ENCODE results near the gene MUC3A. TPM values are rescaled to one million over a fixed set of nuclear protein-coding genes. Genes with fewer than 3 reads are reported as not detected.
"Not testable (repeated sequence)": the region's sequence is repeated elsewhere in the genome, so short reads cannot be mapped to it uniquely, and the experiment has no call there.

MUC3A gene
- polyA plus RNA-seq, 1 donor from 2014 or later, result not detected

- no peak overlapping the region for H3K4me3 Mint-ChIP-seq
- H3K27me3 Mint-ChIP-seq, result peaks cover 20% of the 10 kb centered on the region
- H3K4me1 Mint-ChIP-seq, result no peaks in the 10 kb centered on the region
- no peak overlapping the region for H3K27ac Mint-ChIP-seq
- H3K36me3 Mint-ChIP-seq, result no peaks in the 10 kb centered on the region
- H3K9me3 Mint-ChIP-seq, result peaks cover 0 to 15% (median 5%) of the 10 kb centered on the region in 3 donors
These were observed 26.1 kb downstream of the MUC3A start for GRCh38 chr7:100975371-100975821.

GRCh38 chr7:100978300-100978699 lies 29.0 kb downstream of the MUC3A start:
- H3K36me3 Mint-ChIP-seq, result no peaks in the 10 kb centered on the region
- H3K4me3 Mint-ChIP-seq, result no peak overlapping the region
- no peaks in the 10 kb centered on the region for H3K4me1 Mint-ChIP-seq
- H3K27ac Mint-ChIP-seq, result no peak overlapping the region
- peaks cover 9% of the 10 kb centered on the region for H3K27me3 Mint-ChIP-seq
- H3K9me3 Mint-ChIP-seq, result peaks cover 0 to 13% (median 5%) of the 10 kb centered on the region in 3 donors

DNA sequence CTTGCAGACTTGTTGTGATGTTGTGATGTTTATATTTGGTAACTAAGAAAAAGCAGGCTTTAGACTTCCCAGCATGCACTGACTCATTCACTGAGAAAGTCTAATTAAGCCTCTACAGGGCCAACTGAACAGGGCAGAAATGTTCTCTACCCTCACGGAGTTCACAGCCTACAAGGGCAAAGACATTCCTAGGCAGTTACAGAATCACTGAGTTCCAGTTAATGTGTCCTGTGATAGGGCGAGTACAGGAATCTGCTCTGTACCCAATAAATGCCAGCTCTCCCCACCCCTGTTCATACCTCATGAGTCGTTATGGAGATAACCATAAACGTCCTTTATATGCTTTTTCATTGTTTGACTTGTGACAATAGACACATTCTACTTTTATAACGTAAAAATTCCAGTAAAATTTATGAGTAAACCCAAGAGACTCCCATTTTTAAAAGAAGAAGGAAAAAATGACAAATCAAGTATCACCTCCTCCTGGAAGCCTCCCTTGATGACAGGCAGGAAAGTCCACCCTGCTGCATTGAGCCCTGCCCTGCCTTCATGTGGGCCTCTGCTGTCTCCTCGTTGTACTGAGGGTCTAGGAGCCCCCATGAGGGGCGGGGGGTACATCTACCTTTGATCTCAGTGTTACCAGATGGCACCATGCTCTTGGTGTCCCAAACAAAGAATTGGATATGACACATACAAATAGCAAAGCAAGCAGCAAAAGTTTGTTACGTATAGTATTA lies 34.3 kb downstream of the MUC3A start:
- Mint-ChIP-seq H3K27me3 (peaks cover 11% of the 10 kb centered on the region), H3K27ac (peak overlapping the region in 1 of 3 donors; percentile 9), H3K4me1 (no peaks in the 10 kb centered on the region), H3K36me3 (no peaks in the 10 kb centered on the region), H3K9me3 (peaks cover 0 to 2% (median 0%) of the 10 kb centered on the region in 3 donors), H3K4me3 (no peak overlapping the region)

- H3K27ac Mint-ChIP-seq, H3K4me1 Mint-ChIP-seq, H3K36me3 Mint-ChIP-seq, H3K9me3 Mint-ChIP-seq, H3K4me3 Mint-ChIP-seq: not testable (repeated sequence)
- peaks cover 11% of the 10 kb centered on the region for H3K27me3 Mint-ChIP-seq
These were observed 35.0 kb downstream of the MUC3A start for GRCh38 chr7:100984241-100984918.

DNA sequence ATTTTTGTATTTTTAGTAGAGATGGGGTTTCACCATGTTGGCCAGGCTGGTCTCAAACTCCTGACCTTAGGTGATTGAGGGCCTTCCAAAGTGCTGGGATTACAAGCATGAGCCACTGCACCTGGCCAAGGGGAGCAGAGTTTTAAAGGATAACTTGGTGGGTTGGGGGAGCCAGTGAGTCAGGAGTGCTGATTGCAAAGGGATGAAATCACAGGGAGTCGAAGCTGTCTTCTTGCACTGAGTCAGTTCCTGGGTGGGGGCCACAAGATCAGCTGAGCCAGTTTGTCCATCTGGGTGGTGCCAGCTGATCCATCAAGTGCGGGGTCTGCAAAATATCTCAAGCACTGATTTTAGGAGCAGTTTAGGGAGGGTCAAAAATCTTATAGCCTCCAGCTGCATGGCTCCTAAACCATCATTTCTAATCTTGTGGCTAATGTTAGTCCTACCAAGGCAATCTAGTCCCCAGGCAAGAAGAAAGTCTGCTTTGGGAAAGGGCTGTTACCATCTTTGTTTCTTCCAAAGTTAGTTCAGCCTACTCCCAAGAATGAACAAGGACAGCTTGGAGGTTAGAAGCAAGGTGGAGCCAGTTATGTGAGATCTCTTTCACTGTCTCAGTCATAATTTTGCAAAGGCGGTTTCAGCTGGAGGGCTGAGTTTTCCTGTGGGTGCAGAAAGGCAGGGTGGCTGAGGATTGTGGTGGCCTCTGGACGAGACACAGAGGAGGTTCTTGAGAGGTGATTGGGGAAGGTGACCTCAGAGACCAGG lies 35.9 kb downstream of the MUC3A start:
- H3K36me3 Mint-ChIP-seq, H3K27ac Mint-ChIP-seq, H3K4me1 Mint-ChIP-seq, H3K4me3 Mint-ChIP-seq, H3K9me3 Mint-ChIP-seq: not testable (repeated sequence)
- H3K27me3 Mint-ChIP-seq, result peaks cover 11% of the 10 kb centered on the region

GRCh38 chr7:100991631-100992030 lies 42.3 kb downstream of the MUC3A start:
- Mint-ChIP-seq H3K27me3 (no peaks in the 10 kb centered on the region), H3K9me3 (peaks cover 0 to 3% (median 0%) of the 10 kb centered on the region in 3 donors), H3K36me3 (no peaks in the 10 kb centered on the region), H3K4me1 (no peaks in the 10 kb centered on the region), H3K4me3 (no peak overlapping the region), H3K27ac (no peak overlapping the region)

DNA sequence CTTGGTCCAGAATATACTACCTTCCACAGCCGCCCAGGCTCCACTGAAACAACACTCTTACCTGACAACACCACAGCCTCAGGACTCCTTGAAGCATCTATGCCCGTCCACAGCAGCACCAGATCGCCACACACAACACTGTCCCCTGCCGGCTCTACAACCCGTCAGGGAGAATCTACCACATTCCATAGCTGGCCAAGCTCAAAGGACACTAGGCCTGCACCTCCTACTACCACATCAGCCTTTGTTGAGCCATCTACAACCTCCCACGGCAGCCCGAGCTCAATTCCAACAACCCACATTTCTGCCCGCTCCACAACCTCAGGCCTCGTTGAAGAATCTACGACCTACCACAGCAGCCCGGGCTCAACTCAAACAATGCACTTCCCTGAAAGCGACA lies 42.9 kb downstream of the MUC3A start:
- not testable (repeated sequence) for H3K27me3 Mint-ChIP-seq, H3K36me3 Mint-ChIP-seq, H3K27ac Mint-ChIP-seq

DNA sequence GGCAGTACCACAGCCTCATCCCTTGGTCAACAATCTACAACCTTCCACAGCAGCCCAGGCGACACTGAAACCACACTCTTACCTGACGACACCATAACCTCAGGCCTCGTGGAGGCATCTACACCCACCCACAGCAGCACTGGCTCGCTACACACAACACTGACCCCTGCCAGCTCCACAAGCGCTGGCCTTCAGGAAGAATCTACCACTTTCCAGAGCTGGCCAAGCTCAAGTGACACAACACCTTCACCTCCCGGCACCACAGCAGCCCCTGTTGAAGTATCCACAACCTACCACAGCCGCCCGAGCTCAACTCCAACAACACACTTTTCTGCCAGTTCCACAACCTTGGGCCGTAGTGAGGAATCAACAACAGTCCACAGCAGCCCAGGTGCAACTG lies 45.3 kb downstream of the MUC3A start:
- not testable (repeated sequence) for H3K27ac Mint-ChIP-seq

More for the DNA sequence above, 42.9 kb downstream of the MUC3A start:
- not testable (repeated sequence) for H3K4me1 Mint-ChIP-seq, H3K9me3 Mint-ChIP-seq, H3K4me3 Mint-ChIP-seq

DNA sequence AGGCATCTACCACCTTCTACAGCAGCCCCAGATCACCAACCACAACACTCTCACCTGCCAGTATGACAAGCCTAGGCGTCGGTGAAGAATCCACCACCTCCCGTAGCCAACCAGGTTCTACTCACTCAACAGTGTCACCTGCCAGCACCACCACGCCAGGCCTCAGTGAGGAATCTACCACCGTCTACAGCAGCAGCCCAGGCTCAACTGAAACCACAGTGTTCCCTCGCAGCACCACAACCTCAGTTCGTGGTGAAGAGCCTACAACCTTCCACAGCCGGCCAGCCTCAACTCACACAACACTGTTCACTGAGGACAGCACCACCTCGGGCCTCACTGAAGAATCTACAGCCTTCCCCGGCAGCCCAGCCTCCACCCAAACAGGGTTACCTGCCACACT lies 49.2 kb downstream of the MUC3A start:
- H3K36me3 Mint-ChIP-seq, H3K4me3 Mint-ChIP-seq, H3K27me3 Mint-ChIP-seq, H3K4me1 Mint-ChIP-seq, H3K9me3 Mint-ChIP-seq, H3K27ac Mint-ChIP-seq: not testable (repeated sequence)

More for the DNA sequence above, 45.3 kb downstream of the MUC3A start:
- not testable (repeated sequence) for H3K4me1 Mint-ChIP-seq, H3K9me3 Mint-ChIP-seq, H3K27me3 Mint-ChIP-seq, H3K36me3 Mint-ChIP-seq, H3K4me3 Mint-ChIP-seq

GRCh38 chr7:100999334-100999733 lies 50.0 kb downstream of the MUC3A start:
- not testable (repeated sequence) for H3K4me1 Mint-ChIP-seq, H3K4me3 Mint-ChIP-seq, H3K36me3 Mint-ChIP-seq, H3K27me3 Mint-ChIP-seq, H3K27ac Mint-ChIP-seq, H3K9me3 Mint-ChIP-seq

- H3K27ac Mint-ChIP-seq, H3K4me1 Mint-ChIP-seq, H3K9me3 Mint-ChIP-seq, H3K36me3 Mint-ChIP-seq, H3K27me3 Mint-ChIP-seq, H3K4me3 Mint-ChIP-seq: not testable (repeated sequence)
These were observed 50.7 kb downstream of the MUC3A start for GRCh38 chr7:101000025-101000424.

DNA sequence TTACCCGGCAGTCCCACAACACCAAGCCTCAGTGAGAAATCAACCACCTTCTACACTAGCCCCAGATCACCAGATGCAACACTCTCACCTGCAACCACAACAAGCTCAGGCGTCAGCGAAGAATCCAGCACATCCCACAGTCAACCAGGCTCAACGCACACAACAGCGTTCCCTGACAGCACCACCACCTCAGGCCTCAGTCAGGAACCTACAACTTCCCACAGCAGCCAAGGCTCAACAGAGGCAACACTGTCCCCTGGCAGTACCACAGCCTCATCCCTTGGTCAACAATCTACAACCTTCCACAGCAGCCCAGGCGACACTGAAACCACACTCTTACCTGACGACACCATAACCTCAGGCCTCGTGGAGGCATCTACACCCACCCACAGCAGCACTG lies 53.0 kb downstream of the MUC3A start:
- H3K4me3 Mint-ChIP-seq, result not testable (repeated sequence)

DNA sequence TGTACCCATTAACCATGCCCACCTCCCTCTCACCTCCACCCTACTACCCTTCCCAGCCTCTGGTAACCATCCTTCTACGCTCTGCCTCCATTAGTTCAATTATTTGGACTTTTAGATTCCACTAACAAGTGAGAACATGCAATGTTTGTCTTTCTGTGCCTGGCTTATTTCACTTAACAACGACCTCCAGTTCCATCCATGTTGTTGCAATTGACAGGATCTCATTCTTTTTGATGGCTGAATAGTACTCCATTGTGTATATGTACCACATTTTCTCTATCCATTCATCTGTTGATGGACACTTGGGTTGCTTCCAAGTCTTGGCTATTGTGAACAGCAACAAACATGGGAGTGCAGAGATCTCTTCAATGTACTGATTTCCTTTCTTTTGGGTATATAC lies 58.0 kb downstream of the MUC3A start:
- H3K27ac Mint-ChIP-seq, H3K4me3 Mint-ChIP-seq: not testable (repeated sequence)

More for the DNA sequence above, 53.0 kb downstream of the MUC3A start:
- not testable (repeated sequence) for H3K27ac Mint-ChIP-seq, H3K27me3 Mint-ChIP-seq, H3K9me3 Mint-ChIP-seq, H3K36me3 Mint-ChIP-seq, H3K4me1 Mint-ChIP-seq

GRCh38 chr7:101009629-101010028 lies 60.3 kb downstream of the MUC3A start:
- Mint-ChIP-seq H3K4me3 (no peak overlapping the region), H3K27ac (no peak overlapping the region), H3K4me1 (peaks cover 0 to 1% (median 0%) of the 10 kb centered on the region in 3 donors), H3K27me3 (peaks cover 11% of the 10 kb centered on the region), H3K36me3 (no peaks in the 10 kb centered on the region), H3K9me3 (peaks cover 0 to 4% (median 4%) of the 10 kb centered on the region in 3 donors)

More for the DNA sequence above, 58.0 kb downstream of the MUC3A start:
- peaks cover 11% of the 10 kb centered on the region for H3K27me3 Mint-ChIP-seq
- H3K36me3 Mint-ChIP-seq, H3K9me3 Mint-ChIP-seq, H3K4me1 Mint-ChIP-seq: not testable (repeated sequence)

- H3K27me3 Mint-ChIP-seq, result peaks cover 17% of the 10 kb centered on the region
- no peaks in the 10 kb centered on the region for H3K36me3 Mint-ChIP-seq
- no peak overlapping the region for H3K27ac Mint-ChIP-seq
- H3K9me3 Mint-ChIP-seq, result peaks cover 0 to 4% (median 0%) of the 10 kb centered on the region in 3 donors
- H3K4me1 Mint-ChIP-seq, result peaks cover 0 to 6% (median 2%) of the 10 kb centered on the region in 3 donors
- H3K4me3 Mint-ChIP-seq, result no peak overlapping the region
These were observed 63.6 kb downstream of the MUC3A start for GRCh38 chr7:101012931-101013330.
